Peyer's patch (tissue), 4 donors: ENCODE results near the gene SHOX.

Experiments used
- CTCF ChIP-seq, 6 experiments: fragments of 450-650 bp in 4 of 6; fragments of 200-600 bp in 2 of 6; sonication (generic) in 1 of 6; IDR thresholded peaks; one replicate each; pipeline ENCODE4 v1.5.1; 2017 to 2019; ENCODE audit warnings: antibody characterized with exemption in 6 of 6, mild to moderate bottlenecking in 3 of 6, moderate library complexity in 1 of 6
- POLR2A ChIP-seq, 2 donors: fragments of 450-650 bp; IDR thresholded peaks; one replicate each; pipeline ENCODE4 v1.5.1; 2017; ENCODE audit warnings: antibody characterized with exemption in 2 of 2, mild to moderate bottlenecking in 2 of 2, moderate library complexity in 2 of 2

- TF ChIP-seq CTCF (IDR thresholded peaks at IDR 0.05) (no peak), POLR2A (IDR thresholded peaks at IDR 0.05) (no peak)
These were observed 53.0 kb downstream of the SHOX start for GRCh38 chrX:683576-683975.
